Osteoblast (primary cell): ENCODE data around the gene TTC14. TPM values are rescaled to one million over a fixed set of nuclear protein-coding genes. Genes with fewer than 3 reads are reported as not detected.

Experiments used
- DNase-seq: peaks from one replicate; pipeline ENCODE4 v3.0.0; 2011; ENCODE audit warnings: low spot score, mixed read lengths; ENCODE audit not compliant: insufficient read length; ENCODE audit errors: missing footprints
- H2AFZ ChIP-seq: 2 replicates; pipeline ENCODE4 v1.6.0; 2011; ENCODE audit warnings: mild to moderate bottlenecking, low read length
- H3K27ac ChIP-seq: 2 replicates; pipeline ENCODE4 v1.5.1; 2011; ENCODE audit warnings: mild to moderate bottlenecking, low read depth, low read length, moderate library complexity
- H3K27me3 ChIP-seq: 2 replicates; pipeline ENCODE4 v1.6.0; 2012; ENCODE audit warnings: mild to moderate bottlenecking, control low read depth, inconsistent platforms, low read length, moderate library complexity; ENCODE audit not compliant: insufficient read depth
- H3K36me3 ChIP-seq: 2 replicates; pipeline ENCODE4 v1.5.1; 2011; ENCODE audit warnings: mild to moderate bottlenecking, low read length, control low read depth, moderate library complexity; ENCODE audit not compliant: insufficient read depth
- H3K4me1 ChIP-seq: 2 replicates; pipeline ENCODE4 v1.5.1; 2011; ENCODE audit warnings: mild to moderate bottlenecking, low read length, control low read depth, moderate library complexity; ENCODE audit not compliant: insufficient read depth
- H3K4me2 ChIP-seq: 2 replicates; pipeline ENCODE4 v1.6.0; 2011; ENCODE audit warnings: mild to moderate bottlenecking, low read length; ENCODE audit not compliant: insufficient read depth
- H3K4me3 ChIP-seq: fragments of 200-600 bp; sonication (generic); 3 replicates; pipeline ENCODE4 v1.5.1; 2012; ENCODE audit warnings: mild to moderate bottlenecking, low read length, inconsistent platforms; ENCODE audit not compliant: insufficient read depth
- H3K79me2 ChIP-seq: 2 replicates; pipeline ENCODE4 v1.6.0; 2012; ENCODE audit warnings: mild to moderate bottlenecking, low read length, control low read depth, inconsistent platforms; ENCODE audit not compliant: insufficient read depth
- H3K9me3 ChIP-seq: 2 replicates; pipeline ENCODE4 v1.5.1; 2011; ENCODE audit warnings: low read depth, low read length, control low read depth
- H4K20me1 ChIP-seq: 2 replicates; pipeline ENCODE4 v1.6.0; 2012; ENCODE audit warnings: mild to moderate bottlenecking, low read length, control low read depth; ENCODE audit not compliant: insufficient read depth
- CTCF ChIP-seq: IDR thresholded peaks from 2 replicates; pipeline ENCODE4 v1.5.1; 2011; ENCODE audit warnings: mild to moderate bottlenecking, low read depth, low read length, moderate library complexity; ENCODE audit errors: extremely low read depth
- total RNA-seq: library from RNA; depleted of rRNA; stranded (reverse); fragments of >200 nt; gene quantifications from 2 replicates; pipeline ENCODE4 v1.2.3, GENCODE V29; 2012

Gene TTC14
- total RNA-seq, 1 donor: 53.2 TPM

GRCh38 chr3:180570238-180570637, 31.7 kb upstream of the TTC14 start:
- no peaks in the 10 kb centered on the region for H3K9me3 ChIP-seq
- H4K20me1 ChIP-seq: no peaks in the 10 kb centered on the region
- H3K4me3 ChIP-seq: no peak overlapping the region
- DNase-seq: no peak
- H3K4me1 ChIP-seq: no peaks in the 10 kb centered on the region
- no peaks in the 10 kb centered on the region for H3K27me3 ChIP-seq
- H2AFZ ChIP-seq: no peak overlapping the region
- no peak overlapping the region for H3K27ac ChIP-seq
- H3K79me2 ChIP-seq: no peaks in the 10 kb centered on the region
- H3K36me3 ChIP-seq: no peaks in the 10 kb centered on the region
- TF ChIP-seq CTCF: no peak
- no peak overlapping the region for H3K4me2 ChIP-seq

- H3K27me3 ChIP-seq: no peaks in the 10 kb centered on the region
- H3K4me2 ChIP-seq: no peak overlapping the region
- H2AFZ ChIP-seq: peak overlapping the region; percentile 15
- H3K4me1 ChIP-seq: no peaks in the 10 kb centered on the region
- no peaks in the 10 kb centered on the region for H3K9me3 ChIP-seq
- DNase-seq: no peak
- H3K27ac ChIP-seq: no peak overlapping the region
- no peak overlapping the region for H3K4me3 ChIP-seq
- H3K79me2 ChIP-seq: no peaks in the 10 kb centered on the region
- TF ChIP-seq CTCF: no peak
- H3K36me3 ChIP-seq: no peaks in the 10 kb centered on the region
- H4K20me1 ChIP-seq: no peaks in the 10 kb centered on the region
Measured at GRCh38 chr3:180571831-180572598, 29.9 kb upstream of the TTC14 start.

GRCh38 chr3:180575571-180575970, 26.4 kb upstream of the TTC14 start:
- Histone ChIP-seq H3K27ac (no peak overlapping the region), H3K4me3 (no peak overlapping the region), H3K36me3 (no peaks in the 10 kb centered on the region), H4K20me1 (no peaks in the 10 kb centered on the region), H3K9me3 (no peaks in the 10 kb centered on the region), H3K27me3 (no peaks in the 10 kb centered on the region), H3K4me1 (no peaks in the 10 kb centered on the region), H2AFZ (no peak overlapping the region), H3K4me2 (no peak overlapping the region), H3K79me2 (no peaks in the 10 kb centered on the region)
- DNase-seq: no peak
- no peak for TF ChIP-seq CTCF

- Histone ChIP-seq H3K4me3 (no peak overlapping the region), H3K4me2 (no peak overlapping the region), H4K20me1 (no peaks in the 10 kb centered on the region), H3K9me3 (no peaks in the 10 kb centered on the region), H3K27me3 (no peaks in the 10 kb centered on the region), H3K36me3 (no peaks in the 10 kb centered on the region), H3K79me2 (no peaks in the 10 kb centered on the region), H2AFZ (no peak overlapping the region), H3K4me1 (no peaks in the 10 kb centered on the region), H3K27ac (no peak overlapping the region)
- TF ChIP-seq CTCF: no peak
- no peak for DNase-seq
Measured at GRCh38 chr3:180580934-180581333, 21.0 kb upstream of the TTC14 start.
